NCI-H1694 (cell line): ENCODE data around the gene ARSB.
"Not testable (repeated sequence)": the region's sequence is repeated elsewhere in the genome, so short reads cannot be mapped to it uniquely, and the experiment has no call there.

Experiments used
- DNase-seq: peaks from one replicate; lab custom pipeline; 2025; lab: John Stamatoyannopoulos, UW

ARSB gene

DNA sequence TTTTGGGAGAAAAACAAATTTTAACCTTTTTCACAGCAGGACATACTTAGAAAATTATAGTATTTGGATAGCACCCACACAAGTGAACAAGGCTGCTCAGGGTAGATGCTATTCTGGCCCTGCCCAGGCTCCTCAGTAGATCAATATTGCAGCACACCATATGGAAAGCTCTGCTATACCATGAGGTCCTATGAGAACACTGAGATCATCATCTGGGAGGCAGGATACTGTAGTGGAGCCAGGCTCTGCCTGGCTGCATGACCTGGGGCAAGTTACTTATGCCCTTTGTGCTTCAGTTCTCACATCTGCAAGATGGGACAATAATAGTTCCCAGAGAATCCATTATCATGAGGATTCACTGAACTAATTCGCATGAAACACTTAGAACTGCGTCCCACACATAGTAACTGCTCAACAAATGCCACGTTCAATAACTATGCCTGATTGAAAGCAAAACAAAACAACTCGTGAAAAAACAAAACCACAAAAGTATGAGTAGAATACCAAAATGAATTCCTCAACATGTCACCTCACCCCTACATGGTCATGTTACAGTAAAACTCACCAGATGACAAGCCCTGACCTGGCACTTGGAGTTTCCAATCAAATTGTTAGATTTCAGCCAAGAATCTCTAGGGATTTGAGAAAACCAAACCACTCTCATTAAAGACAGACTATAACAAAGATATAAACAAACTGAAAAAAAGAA is 31.9 kb downstream of the ARSB start:
- DNase-seq, result no peak

DNA sequence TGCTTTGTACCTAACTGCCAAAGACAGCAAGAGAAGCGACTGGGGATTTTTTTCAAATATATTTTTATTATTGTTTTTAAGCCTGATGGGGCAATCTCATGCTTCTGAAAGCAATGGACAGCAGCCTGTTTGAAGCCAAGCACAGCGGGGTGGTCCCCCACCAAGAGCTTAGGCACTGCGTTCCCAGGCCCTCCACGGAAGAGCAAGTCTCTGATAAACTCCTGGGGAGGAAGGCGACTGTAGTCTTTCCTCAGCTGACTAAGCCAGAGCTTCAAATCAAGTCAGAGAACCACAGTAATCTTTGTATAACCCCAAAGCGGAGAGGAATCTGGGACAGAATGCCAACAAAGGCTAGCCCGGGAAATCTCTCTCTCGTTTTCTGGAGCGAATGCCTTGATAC is 54.4 kb downstream of the ARSB start:
- DNase-seq, result no peak

DNA sequence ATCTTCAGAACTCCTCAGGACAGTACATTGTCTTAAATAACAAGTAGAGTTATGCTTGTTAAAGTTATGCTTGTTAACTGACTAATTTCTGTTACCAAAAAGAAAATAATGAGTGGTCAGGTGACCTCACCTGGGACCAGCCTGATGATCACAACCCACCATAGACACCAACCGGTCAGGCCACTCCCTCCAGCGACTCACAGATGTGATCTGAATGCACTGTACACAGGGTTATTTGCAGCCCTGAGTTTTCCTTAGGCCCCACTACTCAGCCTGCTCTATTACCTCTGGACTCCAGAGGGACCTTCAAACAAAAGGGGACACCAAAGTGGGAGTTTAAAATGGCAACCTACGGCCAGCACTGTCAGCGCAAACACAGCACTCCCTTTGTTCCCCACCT is 55.3 kb downstream of the ARSB start:
- no peak for DNase-seq

DNA sequence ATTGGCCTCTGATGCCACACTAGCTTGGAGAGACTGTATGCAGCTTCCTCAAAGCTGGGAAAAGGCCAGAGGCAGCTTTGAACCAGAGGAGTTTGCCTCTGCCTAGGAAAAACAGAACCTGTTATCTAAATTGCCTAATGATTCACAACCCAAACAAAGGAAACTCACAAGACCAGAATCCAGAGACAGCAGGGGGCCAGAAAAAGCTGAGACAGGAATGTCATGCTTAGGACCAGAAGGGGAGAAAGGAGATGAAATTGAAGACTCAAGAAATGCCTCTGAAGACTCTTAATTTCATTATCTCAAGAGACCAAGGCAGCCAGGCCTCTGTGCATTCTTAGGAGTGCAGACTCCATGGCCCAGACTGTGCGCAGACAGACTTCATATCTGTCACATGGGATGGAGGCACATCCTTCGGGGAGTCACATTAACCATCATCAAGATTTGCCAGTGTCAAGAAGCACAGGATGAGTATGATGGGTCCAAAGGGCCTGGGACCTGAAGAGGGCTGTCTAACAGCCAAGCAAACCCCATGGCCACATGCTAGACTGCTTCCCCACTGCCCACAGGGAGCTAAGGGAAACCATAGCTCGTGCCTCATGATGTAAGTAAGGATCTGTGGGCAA is 57.3 kb downstream of the ARSB start:
- no peak for DNase-seq

DNA sequence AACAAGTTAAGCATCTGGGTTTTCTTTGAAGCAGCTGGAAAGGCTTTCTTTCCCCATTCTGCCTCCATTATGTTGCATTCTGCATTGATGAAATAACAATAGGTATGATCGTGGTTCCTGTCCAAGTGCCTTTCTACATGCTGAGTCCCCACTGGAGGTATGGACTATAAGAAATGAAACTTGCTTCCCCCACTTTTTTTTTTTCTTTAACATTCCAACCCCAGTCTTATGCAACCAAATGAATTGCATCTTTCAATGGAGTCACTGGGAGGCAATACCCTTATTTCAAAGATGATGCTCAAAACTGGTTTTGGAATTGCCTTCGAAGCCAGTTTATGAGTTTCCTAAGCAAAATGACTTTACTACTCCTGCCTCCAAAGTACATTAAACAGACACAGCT is 58.9 kb downstream of the ARSB start:
- DNase-seq, result no peak

DNA sequence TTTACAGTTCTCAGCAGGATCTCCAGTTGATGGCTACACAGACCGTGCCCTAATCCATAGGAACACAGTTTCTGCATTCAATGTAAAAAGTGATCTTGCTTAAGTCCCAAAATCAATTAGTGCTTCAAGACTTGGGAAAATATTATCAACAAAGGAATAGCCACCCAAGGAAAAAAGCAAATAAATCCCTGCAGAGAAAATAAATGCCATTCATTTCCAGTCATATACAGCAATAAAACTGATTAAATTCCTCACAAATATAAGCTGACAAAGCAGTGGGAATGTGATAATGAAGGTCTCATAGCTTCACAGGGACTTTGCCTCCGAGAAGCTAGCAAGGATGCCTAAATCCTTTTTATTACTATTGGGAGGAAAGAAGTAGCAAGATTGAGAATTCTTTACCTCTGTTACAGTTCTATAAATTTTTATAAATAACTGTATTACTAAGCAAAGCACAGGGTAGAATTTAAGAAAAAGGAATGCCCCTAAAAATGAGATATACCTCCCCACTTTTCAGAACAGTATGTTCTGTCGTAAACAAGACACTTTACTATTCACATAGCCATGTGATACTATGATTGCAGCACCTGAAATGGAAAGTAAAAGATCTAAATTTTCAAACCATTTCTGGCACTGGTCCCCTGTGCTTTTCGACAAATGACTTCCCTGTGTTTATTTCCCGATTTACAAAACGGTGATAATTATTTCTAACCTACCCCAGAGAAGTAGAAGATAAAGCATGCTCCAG is 59.8 kb downstream of the ARSB start:
- DNase-seq, result no peak

DNA sequence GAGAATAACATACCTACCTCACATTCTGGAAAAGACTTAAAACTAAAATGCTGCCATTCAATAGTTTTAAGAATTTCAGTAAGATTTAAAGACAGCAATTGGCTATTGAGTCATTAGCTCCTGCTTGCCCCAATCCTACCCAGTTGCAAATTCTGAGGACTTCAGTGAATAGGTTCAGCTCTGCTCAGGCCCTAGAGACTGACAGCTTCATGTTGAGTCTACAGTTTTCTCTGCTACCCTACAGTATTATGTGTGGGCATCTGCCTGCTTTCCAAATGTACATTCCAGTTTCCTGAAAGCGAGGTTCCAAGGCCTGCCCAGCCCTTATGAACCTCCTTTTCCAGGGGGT is 61.5 kb downstream of the ARSB start:
- no peak for DNase-seq

DNA sequence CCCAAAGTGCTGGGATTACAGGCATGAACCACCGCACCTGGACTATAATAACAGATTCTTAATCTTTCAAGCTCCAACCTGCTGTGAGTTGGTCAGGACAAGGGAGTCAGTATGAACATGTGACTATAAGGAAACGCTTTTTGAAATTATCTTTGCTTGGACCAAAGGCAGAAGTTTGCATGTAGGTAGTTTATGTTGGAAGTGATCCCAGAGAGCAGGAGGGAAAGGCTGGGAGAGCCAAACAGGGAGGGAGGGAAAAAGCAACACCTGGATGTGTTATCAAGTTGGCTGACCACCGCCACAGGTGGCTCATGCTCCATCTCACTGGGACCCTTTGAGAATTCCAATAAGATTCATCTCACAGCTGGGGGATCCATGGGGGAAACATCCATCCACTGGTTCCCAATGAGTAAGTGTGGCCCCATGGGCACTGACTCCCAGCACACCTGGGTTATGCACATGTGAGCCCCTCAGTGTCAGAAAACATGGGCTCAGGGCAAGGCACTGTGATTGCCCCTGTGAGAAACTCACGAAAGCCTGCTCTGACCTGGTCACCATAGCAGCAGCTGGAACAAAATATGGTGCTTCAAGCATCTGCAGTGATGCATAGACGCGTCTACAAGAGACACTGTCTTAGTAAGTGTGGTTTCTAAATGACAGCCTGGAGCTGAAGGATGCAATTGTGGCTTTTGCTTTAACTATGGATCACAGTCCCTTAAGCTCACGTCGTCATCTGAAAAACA is 62.1 kb downstream of the ARSB start:
- no peak for DNase-seq

DNA sequence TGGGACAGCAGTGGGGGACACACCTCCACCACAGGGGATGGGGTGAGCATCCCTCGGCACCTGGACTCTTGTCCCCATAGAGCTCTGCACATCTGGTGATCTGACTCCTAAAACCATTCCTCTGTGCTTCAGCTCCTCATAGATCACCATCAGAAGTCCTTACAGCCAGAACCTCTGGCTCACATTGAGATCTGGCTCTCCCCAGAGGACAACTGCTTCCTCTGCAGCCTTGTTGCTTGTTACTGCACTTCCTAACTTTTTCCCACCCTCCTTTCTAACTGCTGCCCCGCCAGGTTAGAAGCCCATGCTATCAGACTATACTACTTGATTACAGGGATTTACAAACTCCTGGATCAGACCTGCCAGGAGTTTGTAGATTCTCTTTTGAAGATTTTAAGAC is 64.5 kb downstream of the ARSB start:
- DNase-seq, result no peak

DNA sequence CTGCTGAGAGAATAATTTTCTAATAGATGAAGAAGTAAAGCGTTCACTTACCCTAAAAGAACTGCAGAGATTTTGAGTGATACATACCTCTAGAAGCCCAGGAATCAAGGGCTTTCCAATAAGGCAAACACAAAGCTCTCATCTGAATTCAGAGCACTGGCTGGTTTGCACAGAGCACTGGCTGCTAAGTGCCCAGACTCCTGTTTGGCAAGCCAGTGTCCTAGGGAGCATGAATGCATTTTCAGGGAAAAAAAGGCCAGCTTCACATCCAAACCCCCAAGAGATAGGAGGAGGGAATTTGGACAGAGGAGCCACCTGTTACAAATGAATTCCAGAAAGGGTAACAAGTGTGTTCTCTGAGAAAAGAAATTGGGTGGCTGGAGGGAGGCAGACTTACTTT is 65.3 kb downstream of the ARSB start:
- DNase-seq, result no peak

DNA sequence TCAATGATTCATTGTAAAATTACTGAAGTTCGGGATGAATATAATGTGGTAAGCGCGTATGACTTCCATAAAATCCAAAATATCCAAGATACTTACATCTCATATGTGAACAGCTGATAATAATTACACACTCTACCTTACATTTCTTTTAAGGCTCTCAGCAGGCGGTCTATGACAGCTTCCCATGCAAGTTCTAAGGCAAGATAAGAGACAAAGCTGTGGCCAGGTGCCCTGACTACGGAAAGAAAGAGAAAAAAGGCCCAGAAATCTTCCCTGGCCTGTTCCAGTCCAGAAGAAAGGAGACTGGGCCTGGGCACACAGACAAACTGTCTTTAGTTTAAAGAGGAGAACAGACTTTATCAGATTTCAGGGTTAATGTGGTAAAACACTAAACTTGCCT is 69.1 kb downstream of the ARSB start:
- no peak for DNase-seq

DNA sequence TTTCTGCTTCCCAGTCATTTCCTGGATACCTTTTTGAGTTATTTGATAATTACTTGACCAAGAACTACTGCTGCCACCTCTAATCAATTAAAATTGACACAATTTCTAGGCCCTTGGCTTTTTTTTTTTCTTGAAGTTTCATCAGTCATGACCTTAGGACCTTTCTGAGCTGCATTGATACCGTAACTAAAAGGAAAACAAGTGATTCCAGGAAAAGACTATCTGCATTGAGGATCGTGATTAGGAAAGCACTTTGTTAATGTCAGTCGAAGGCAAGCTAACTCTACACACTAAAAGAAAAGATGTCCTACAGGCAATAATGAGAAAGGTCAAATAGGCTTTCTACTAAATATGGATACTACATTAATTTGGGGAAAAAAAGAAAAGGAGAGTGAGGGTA is 69.9 kb downstream of the ARSB start:
- DNase-seq, result no peak

DNA sequence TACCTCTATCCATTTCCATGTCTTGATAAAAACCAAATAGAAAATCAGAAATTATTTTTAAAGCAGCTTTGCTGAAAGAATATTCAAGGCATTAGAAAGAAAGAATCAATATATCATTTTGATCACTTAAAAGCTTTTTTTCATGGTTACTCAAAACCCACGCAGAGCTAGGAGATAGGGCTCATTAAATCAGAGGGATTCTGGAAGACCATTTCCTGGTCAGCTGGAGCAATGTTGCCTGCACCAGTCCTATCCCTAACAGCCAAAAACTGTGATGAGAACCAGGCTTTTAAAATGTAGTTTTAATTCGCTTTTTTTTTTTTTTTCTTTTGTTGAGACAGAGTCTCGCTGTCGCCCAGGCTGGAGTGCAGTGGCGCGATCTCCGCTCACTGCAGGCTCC is 72.3 kb downstream of the ARSB start:
- DNase-seq, result no peak

DNA sequence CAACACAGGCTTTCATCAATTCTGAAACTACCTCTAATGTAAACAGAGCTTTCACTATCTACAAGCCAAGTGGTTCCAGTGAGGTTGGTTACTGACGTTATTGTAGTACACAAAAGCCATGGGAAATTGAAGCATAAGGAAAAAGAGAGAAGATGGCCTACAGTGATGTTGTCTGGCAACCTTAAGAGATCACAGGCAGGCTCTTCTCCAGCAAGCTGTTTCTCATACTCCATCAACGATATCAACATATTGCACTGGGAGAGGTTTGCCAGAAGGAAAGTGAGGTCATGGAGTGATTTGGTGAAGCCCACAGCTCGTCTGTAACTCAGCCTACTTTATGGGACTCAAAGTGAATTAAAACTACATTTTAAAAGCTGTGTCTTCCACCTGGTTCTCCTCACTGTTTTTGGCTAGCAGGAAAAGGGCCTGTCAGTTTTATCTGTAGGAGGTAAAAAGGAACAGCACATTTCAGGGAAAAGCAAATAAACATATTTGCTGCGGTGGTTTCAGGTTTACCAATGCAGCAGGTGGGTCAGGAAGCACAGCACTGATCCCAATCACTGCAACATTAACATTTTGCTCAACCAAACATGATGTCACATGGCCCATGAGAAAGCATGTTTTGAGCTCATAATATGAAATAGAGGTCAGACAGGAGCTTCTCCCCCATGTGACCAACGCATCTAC is 72.9 kb downstream of the ARSB start:
- peak; percentile 38 for DNase-seq

DNA sequence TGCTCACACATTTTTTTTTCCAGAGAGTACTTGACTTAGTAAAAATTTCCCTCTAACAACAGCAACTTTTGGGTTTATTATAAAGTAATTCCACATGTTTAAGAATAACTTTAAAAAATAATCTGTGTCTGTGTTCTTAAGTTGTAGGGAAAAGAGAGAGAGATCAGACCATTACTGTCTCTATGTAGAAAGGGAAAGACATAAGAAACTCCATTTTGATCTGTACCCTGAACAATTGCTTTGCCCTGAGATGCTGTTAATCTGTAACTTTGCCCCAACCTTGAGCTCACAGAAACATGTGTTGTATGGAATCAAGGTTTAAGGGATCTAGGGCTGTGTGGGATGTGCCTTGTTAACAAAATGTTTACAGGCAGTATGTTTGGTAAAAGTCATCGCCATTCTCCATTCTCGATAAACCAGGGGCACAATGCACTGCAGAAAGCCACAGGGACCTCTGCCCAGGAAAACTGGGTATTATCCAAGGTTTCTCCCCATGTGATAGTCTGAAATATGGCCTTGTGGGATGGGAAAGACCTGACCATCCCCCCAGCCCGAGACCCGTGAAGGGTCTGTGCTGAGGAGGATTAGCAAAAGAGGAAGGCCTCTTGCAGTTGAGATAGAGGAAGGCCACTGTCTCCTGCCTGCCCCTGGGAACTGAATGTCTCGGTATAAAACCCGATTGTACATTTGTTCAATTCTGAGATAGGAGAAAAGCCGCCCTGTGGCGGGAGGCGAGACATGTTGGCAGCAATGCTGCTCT is 75.7 kb downstream of the ARSB start:
- not testable (repeated sequence) for DNase-seq

DNA sequence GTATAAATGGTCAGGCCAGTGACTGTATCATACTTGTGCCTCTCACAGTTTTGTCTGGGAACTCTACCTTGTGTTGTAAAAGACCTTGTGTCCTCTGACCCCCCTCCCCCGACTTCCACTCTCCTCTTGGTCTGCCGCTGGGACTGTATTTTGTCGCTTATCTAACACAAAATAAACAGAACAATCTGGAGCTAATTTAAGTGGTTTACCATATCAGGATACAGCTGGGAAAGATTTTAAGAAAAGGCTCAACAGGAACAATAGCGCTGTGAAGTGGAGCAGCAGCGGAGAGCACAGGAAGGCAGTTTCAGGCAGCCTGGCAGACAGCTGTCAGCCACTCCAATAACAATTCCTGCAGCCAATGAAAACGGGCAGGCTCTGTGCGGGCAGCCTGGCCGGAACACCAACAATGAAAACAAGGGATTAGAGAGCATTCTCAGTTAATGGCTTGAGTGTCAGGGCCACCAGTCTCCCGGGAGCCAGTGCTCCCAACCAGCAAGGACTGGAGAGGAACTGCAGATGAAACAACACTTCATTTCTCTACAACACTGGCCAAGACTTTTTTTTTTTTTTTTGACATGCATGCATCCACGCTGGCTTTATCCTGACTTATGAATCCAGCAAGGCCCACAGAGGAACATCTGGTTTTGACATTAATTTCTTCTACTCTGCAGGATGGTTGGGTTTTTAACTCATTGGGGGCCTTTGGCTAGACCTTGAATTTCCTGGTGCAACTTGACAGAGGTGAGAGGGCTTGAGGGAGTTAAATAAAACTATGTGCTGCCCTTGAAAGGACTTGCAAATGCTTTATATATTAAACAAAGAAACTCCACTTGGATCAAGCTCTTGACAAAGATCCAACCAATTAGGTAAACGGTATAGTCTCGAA is 76.7 kb downstream of the ARSB start:
- peak; percentile 74 for DNase-seq

DNA sequence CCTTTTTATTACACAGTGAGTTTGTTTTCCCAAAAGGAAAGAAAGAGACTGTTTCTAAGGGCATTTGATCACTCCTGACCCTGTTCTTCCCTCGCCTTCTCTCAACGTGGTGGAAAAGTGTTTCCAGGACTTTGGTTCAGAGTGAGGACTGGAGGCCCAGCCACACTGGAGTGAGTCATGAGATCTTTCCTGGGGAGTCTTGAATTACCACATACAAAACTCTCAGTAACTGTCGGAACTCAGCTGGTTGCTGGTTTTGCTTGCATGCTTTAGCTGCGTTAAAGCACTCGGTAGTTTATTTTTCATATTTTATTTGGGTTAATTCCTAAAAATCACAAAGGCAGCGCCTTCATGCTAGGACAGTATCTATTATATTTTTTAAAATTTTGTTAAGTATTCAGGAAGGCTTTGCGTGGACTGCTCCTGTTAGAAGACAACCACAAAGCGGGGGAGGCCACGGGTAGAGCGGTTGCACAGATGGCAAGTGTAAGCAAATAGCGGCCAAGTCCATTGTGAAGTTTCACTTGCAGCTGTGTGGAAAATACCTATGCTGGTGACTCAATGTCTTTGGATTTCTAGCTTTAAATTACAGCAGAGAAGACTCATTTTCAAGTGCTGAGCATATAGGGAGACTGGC is 77.7 kb downstream of the ARSB start:
- no peak for DNase-seq

DNA sequence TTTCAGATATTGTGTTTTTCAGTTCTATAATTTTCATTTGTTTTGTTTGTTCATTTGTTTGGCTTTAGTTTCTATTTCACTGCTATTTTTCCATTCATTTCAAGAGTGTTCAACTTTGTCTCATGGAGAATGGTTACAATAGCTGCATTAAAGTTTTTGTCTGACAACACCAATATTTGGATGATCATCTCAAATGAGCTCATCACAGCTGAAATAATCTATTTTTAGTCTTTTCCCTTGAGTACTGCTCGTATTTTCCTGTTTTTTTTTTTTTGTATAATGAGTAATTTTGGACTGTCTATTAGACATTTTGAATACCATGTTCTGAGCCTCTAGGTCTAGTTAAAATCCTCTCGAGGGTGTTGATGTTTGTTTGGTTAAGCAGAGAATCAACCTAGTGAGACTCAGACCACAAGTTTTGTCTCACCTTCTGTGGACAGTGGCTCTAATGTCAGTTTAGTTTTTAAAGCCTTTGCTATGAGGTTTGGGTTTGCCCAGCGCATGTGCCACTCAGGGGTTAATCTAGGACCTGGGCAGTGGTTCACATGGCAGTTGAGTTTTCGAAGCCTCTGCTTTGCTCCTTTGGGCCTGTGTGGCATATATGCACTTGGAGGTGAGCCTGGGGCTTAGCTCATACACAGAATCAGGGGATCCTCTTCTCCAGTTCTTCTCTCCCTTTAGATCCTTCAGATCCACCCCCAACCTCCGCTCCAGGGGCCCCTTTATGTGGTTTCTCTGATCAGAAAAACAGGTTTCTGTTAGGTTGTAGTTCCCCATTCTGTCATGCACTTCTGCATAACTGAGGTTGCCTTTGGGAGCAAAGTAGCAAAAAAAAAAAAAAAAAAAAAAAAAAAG is 79.8 kb downstream of the ARSB start:
- DNase-seq, result no peak

DNA sequence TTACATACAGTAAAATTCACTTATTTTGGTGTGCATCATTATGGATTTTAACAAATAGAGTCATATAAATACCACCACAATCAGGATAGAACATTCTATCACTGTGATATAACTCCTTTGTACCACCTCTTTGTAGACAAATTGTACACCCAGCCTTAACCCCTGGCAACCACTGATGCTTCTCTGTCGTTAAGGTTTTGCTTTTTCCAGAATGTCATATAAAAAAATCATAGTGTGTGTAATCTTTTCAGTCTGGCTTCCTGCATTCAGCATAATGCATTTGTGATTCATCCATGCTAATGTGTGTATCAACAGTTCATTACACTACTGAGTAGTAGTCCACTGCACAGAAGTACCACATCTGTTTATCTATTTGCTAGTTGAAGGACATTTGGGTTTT is 81.2 kb downstream of the ARSB start:
- no peak for DNase-seq
